Embryonic facial prominence (tissue), 1 donor: Measurements from ENCODE around the gene ZNF783.
"Not testable (repeated sequence)": the region's sequence is repeated elsewhere in the genome, so short reads cannot be mapped to it uniquely, and the experiment has no call there.

Source experiments
- DNase-seq: peaks from one replicate; pipeline ENCODE4 v3.0.0-alpha.2; 2016; ENCODE audit errors: extremely low spot score

The ZNF783 gene

DNA sequence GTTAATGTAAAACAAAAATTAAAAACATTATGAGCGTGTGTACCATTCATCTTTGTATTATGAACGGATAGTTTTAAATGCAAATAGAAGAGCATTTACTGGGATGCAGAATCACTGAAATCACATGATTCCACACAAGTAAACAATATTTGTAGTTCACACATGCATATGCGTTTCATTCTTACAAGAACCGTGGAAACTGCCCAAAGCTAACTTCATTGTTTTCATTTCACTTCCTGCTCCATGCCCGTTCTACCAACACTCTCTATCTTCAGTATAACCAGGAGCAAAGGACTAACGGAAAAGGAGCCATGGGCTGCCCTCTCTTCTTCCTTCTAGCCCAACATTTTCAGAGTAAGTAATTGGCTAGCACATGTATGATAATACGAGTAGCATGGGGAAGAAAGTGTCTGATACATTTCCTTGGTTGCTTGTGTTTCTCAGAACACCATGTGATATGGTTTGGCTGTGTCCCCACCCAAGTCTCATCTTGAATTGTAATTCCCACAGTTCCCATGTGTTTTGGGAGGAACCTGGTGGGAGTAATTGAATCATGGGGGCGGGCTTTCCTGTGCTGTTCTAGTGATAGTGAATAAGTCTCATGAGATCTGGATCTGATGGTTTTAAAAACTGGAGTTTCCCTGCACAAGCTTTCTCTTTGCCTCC lies 38.8 kb downstream of the ZNF783 start:
- DNase-seq, result no peak

DNA sequence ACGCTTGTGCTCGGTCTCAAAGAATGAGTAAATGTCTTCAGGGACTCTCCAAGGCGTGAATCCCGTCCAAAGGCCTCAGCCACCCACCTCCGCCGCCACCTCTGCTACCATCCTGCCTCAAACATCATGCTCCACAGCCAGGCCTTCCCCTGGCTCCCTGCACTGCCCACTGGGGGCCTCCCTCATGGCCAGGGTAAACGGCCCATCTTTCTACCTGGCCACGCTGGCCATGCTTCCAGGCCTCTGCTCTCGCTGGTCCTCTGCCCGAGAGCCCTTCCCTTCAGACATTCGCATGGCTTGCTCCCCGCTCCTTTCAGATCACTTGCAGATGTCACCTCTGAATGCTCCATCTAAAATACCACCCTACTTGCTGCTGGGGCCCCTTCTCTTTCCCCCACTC lies 40.2 kb downstream of the ZNF783 start:
- no peak for DNase-seq

DNA sequence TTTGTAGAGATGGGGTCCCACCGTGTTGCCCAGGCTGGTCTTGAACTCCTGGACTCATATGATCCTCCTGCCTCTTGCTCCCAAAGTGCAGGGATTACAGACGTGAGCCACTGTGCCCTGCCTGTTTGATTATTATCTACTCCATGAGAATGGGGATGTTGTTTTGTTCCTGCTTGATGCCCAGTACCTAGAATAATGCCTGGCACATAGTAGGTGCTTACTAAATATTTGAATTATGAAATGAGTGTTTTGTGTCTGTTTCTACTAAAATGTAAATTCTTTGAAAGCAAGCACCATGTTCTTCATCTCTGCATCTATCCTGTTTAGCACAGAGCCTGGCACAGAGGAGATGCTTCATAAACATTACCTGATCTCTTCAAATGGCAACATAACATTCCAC lies 40.9 kb downstream of the ZNF783 start:
- no peak for DNase-seq

DNA sequence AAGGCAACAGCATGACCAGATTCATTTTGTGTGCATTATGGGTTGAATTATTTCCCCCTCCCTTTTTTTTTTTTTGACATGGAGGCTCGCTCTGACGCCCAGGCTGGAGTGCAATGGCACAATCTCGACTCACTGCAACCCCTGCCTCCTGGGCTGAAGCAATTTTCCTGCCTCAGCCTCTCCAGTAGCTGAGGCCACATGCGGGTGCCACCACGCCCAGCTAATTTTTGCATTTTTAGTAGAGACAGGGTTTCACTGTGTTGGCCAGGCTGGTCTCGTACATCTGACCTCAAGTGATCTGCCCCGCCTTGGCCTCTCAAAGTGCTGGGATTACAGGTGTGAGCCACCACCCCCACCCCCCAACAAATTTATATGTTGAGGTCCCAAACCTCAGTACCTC lies 42.0 kb downstream of the ZNF783 start:
- DNase-seq, result no peak

DNA sequence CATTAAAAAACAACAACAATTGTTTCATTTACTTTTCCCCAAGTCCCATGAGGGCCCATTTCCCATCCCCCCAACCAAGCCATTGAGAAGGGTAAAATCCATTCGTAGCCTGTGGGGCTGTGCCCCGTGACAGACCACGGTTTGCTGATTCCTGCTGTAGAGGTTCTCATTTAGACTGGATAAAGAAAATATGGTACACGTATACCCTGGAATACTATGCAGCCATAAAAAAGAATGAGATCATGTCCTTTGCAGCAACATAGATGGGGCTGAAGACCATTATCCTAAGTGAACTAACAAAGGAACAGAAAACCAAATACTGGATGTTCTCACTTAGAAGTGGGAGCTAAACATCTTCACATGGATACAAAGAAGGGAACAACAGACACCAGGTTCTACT lies 44.9 kb downstream of the ZNF783 start:
- no peak for DNase-seq

DNA sequence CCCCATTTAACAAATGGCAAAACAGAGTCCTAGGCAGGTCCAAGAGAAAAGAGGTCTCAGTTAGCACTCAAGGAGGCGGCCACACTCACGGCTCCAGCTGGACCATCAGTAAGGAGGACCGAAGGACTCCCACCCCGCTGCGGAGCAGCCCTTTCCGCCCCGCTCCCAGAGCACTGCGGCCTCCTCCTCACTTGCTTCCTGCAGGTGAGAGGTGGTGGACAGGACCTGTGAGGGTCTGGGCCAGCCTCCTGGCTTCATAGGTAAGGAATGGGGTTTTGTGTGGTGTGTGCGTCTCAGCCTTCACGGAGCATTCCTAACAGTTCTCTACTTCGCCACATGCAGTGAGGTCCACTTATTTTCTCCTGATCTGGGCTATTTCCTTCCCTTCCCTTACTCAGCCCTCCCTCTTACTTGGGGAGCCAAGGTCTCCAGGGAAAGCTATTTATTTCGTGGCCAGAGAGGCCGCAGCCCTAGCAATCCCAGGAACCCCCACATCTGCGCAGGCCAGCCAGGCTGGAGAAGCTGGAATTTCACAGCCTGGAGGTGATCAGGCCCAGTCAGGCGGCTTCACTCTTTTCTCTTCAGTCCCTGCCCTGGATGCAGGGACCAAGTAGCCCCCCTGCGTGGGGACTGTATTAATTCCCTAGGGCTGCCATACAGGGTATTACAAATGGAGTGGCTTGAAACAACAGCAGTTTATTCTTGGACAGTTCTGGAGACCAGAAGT lies 45.9 kb downstream of the ZNF783 start:
- DNase-seq, result no peak

DNA sequence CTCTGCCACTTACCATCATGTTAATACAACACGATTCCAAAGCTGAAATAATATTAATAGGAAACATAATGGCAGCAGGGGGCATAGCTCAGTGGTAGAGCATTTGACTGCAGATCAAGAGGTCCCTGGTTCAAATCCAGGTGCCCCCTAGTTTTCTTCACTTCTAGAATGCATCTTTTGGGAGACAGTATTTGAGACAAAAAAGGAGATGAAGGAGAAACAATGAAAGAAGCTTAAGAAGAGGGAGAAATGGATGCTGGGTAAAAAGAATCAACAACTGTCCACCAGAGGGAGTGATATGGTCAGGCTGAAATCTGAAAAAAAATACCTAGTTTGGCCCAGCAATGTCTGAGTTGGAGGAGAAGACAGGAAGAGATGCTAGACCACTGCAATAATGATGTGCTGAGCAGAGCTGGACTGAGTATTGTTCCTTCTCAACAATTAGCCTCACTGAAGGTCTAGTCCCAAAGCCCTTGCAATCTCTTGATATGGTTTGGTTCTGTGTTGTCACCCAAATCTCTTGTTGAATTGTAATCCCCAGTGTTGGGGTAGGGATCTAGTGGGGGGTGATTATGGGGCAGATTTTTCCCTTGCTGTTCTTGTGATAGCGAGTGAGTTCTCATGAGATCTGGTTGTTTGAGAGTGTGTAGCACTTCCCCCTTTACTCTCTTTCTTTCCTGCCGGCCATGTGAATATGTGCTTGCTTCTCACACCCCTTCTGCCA lies 48.3 kb downstream of the ZNF783 start:
- DNase-seq, result no peak

DNA sequence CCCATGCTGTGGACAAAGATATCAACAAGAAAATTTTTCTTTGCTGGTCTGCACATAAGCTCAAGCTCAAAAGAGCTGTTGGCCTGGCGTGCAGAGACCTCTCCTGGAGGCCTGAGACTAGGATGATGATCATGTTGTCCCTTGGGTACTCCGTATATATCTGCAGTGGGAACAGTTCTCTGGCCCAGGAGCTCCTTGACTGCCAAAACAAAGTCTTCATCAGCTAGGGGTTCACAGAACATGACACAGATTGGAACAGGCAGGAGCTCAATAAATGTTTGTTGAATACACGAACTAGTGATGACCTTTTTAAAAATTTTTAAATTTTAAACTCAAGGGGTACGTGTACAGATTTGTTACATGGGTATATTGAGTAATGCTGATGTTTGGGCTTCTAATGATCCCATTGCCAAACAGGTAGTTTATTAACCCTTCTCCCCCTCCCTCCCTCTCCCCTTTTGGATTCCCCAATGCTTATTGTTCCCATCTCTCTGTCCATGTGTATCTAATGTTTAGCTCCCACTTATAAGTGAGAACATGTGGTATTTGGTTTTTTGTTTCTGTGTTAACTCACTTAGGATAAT lies 49.1 kb downstream of the ZNF783 start:
- DNase-seq, result no peak

DNA sequence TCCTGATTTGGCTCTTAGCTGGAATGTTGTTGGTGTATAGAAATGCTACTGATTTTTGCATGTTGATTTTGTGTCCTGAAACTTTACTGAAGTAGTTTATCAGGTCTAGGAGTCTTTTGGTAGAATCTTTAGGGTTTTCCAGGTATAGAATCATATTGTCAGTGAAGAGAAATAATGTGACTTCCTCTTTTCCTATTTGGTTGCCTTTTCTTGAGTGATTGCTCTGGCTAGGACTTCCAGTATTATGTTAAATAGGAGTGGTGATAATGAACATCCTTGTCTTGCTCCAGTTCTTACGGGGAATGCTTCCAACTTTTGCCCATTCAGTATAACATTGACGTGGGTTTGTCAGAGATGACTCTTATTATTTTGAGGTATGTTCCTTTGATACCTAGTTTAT lies 52.0 kb downstream of the ZNF783 start:
- no peak for DNase-seq

DNA sequence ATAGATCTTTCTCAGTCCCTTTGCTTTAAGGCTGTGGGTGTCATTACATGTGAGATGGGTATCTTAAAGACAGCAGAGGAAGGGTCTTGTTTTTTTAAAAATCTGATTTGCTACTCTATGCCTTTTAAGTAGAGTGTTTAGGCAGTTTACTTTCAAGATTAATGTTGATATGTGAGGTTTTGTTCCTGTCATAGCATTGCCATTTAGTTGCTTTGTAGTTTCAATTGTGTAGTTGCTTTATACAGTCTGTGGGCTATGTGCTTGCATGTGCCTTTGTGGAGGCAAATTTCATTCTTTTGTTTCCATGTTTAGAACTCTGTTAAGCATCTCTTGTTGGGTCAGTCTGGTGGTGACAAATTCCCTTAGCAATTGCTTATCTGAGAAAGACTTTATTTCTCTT lies 54.6 kb downstream of the ZNF783 start:
- no peak for DNase-seq

DNA sequence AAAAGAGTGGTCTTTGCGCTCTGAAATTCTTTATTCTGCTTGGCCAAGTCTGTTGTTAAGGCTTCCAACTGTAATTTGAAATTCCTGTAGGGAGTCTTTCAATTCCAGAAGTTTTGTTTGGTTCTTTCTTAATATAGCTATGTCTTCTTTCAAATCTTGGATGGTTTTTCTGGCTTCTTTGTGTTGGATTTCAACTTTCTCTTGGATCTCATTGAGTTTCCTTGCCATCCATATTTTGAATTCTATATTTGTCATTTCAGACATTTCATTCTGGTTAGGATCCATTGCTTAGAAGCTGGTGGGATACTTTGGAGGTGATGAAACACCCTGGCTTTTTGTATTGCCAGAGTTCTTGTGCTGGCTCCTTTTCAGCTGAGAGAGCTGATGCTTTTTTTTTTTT lies 55.5 kb downstream of the ZNF783 start:
- no peak for DNase-seq

DNA sequence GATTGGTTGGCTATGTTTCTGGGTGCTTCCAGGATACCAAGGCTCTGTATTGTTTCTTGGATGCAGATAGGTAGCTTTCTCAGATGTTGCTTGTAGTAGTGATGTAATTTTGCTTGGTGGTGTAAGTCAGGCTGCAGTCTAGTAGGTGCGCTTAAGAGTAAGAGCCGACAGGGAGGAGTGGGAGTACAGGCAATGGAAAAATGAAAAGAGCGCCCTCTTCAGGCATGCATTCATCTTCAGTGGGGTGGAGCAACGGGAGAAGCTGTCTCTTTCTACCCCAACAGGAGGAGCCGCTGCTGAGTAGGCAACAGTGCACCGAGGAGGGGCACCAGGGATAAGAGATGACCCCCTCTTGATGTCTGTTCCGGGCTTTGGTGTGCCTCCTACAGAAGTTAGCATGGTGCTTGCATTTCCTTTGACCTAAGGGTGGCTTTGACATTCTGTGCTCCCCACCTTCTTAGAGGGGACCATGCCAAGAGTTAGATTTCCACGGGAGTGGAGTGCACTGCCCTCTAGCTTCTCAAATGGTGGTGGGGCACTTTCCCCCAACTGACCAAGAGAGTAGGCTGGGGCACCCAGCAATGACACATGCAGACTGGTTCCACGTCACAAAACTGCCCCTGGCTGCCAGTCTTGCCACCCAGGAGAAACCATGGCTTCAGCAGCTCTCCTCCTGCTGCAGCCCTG lies 56.1 kb downstream of the ZNF783 start:
- DNase-seq, result no peak

DNA sequence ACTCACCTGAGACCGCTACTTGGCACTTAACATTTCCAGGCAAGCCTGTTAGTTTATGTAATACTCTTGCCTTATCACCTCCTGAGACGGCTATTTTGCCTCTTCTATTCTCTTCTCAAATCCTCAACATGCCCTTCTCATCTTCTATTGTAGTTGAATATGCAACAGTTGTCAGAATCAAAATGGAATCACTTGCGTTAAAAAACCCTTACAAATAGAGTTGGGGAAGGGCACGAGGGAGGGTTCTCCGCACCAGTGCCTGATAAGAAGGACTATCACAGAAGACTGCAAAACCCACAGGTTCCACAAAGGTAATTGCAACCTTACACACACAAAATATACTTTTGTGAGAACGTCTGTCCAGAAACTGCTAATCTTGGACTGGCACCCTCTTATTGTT lies 57.4 kb downstream of the ZNF783 start:
- no peak for DNase-seq

DNA sequence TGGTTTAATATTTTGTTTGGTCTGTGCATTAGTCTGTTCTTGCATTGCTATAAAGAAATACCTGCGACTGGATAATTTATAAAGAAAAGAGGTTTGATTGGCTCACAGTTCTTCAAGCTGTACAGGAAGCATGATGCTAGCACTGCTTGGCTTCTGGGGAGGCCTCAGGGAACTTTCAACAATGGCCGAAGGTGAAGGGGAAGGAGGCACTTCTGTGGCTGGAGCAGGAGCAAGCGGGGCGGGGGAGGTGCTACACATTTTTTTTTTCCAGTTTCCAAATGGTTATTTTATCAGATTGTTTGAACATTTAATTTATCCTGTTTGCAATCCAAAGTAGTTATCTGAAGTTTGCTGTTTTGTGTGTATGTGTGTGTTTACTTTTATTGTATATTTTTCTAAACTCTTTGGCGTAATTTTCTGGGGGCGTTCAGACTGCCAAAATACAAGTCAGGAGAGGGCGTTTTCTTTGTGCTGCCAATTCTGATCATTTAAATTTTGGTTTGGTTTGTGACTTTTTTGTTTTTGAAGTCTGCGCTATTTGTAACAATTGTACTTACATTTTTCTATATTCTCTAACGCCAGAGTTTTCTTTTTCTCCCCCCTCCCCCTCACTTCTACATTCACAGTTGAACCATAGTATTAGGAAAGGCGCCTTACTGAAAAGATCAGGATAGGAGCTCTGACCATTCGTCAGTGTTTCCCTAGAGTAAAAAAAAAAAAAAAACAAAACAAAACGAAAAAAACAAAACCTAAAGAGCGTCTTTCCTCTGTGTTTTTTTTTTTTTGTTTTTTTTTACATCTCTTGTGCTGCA lies 58.5 kb downstream of the ZNF783 start:
- DNase-seq, result no peak

DNA sequence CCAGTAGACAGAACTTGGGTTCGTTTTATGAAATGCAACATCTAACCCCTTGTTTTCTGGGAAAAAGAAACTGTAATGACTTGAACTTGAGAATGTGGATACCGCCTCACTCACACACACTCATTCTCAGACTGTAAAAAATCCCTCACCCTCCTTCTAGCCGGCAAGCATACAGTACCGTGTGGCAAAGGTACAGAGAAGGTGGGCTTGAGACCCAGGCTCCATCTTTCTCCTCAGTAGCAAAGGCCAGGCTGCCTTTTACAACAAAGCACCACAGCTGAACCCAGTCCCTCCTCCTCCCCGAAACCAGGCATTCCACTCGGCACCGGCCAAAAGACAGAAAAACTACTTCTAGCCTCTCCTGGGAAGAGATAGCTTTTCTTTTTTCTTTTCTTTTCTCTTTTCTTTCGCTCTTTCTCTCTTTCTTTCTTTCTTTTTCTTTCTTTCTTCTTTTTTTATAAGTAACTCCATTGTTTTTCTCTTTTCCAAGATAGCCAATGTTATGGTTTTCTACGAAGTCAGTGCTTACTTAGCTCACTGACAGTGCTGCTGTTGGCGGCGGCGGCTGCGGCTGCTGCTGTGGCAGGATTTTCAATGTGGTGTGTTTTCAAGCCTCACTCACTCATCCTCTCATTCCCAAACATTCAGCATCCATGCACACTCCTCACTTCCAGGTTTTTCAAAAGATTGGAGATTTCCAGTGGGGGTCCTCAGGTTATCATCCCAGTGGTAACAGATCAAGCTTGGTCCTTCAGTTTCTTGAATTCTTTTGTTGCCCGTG lies 59.3 kb downstream of the ZNF783 start:
- not testable (repeated sequence) for DNase-seq

DNA sequence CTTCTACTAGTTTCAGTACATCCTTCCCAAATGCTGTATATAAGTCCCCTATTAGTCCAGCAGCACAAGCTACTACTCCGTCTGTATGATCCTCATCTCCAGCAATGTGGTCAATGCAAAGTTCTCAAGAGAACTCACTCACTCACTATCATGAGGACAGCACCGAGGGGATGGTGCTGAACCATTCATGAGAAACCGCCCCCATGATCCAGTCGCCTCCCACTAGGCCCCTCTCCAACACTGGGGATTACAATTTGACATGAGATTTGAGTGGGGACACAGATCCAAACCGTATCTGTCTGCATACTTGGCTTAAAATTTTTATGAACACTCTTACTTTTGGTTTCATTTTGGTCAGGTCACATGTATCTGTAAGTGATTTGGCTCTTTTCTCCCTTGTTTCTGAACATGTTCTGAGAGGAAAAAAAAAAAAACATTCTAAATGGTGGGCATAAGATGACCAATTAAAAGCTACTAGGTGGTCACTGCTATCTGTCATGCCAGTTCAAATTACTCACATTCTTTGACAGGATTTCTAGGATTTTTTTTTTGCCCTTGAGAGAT lies 60.1 kb downstream of the ZNF783 start:
- DNase-seq, result no peak

DNA sequence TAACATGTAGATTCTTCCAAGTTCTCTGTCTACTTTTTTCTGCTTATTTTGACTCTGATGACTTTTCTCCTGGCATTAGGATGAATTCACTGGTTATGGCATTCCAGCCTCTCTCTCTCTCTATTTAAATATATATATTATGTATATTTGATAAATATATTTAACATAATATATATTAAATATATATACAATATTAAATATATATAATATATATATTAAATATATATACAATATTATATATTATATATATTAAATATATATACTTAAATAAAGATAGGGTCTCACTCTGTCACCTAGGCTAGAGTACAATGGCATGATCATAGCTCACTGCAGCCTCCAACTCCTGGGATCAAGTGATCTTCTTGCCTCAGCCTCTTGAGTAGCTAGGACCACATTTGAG lies 60.7 kb downstream of the ZNF783 start:
- DNase-seq, result no peak

DNA sequence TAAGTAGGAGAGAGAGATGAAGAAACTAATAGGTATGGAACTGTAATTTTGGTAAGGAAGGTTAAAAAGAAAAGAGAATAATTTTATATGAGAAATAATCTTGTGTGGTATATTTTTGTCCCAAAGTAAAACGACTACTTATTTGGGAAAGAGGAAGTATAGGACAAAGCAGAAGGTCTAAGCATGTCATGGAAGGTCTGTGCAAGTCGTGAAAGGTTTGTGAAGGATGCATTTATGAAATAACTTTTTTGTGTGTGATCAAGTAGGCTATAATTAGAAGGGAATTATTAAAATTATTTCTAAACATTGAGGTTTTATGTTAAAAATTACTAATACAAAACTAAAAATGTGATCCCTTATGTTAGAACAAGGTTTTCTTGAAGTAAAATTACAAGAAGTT lies 63.3 kb downstream of the ZNF783 start:
- no peak for DNase-seq

DNA sequence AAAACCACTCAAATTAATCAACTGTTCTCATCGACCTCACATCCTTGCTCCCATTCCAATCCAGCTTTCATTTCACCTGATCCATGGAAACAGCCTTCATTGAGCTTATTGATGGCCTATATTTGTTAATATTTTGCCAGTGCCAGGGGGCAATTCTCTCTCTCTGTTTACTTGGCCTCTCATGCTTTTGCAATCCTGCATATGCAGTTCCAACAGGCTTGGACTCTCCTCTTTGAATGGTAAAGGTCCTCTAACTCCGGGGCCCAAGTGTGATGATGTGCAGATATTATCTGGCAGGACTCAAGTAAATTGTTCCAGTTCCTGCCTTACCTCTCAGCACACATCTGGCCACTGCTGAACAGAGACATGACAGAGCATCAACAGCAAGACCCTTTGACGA lies 67.3 kb downstream of the ZNF783 start:
- DNase-seq, result no peak

DNA sequence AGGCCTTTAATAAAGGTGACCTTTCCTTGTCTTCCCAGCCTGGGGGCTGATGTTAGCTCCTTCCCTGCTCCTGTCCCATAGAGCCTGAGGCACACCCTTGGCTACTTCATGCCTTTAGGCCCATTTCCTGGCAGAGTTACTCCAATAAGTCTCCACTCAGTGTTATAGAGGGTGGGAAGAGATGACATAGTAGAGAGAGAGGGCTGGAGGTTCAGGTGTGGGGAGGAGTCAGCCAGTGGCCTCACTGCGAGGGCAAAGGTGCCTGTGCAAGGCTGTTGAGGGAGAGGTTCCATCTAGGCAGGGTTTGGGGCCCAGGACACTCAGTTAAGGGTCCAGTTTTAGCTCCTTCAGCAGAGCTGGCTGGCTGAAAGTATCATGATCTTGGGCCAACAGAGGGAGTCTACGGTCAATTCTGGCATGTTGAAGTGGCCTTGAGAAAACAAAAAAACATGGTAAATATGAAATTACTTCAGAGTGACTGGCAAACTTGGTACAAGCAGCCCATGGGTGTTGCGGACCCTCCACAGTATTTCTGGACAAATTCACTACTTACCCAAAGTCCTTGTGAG lies 67.9 kb downstream of the ZNF783 start:
- no peak for DNase-seq
